Vagina (tissue), 2 donors: Measurements from ENCODE around the gene PTPRD. TPM values are rescaled to one million over a fixed set of nuclear protein-coding genes. Genes with fewer than 3 reads are reported as not detected.

ENCODE experiments used
- DNase-seq, 2 donors: peaks; one replicate each; pipeline ENCODE4 v3.0.0-alpha.2; 2017; ENCODE audit errors: extremely low spot score in 2 of 2
- H3K27ac ChIP-seq: fragments of 200-600 bp; sonication (generic); one replicate; pipeline ENCODE4 v1.5.1; 2019
- H3K27me3 ChIP-seq: fragments of 200-600 bp; sonication (generic); one replicate; pipeline ENCODE4 v1.5.1; 2019
- H3K36me3 ChIP-seq, 2 donors: fragments of 200-600 bp; sonication (generic); one replicate each; pipeline ENCODE4 v1.5.1; 2017 to 2019
- H3K4me1 ChIP-seq: fragments of 200-600 bp; sonication (generic); one replicate; pipeline ENCODE4 v1.5.1; 2019
- H3K4me3 ChIP-seq, 2 donors: fragments of 200-600 bp; sonication (generic); 1 replicate in 1 of 2; 2 replicates in 1 of 2; pipeline ENCODE4 v1.5.1; 2016 to 2019
- H3K9me3 ChIP-seq: fragments of 200-600 bp; sonication (generic); one replicate; pipeline ENCODE4 v1.5.1; 2019
- CTCF ChIP-seq, 3 experiments: fragments of 450-650 bp in 2 of 3; fragments of 200-600 bp in 1 of 3; sonication (generic) in 1 of 3; IDR thresholded peaks; one replicate each; pipeline ENCODE4 v1.5.1; 2017 to 2019; ENCODE audit warnings: antibody characterized with exemption in 3 of 3, mild to moderate bottlenecking in 2 of 3, moderate library complexity in 2 of 3
- POLR2A ChIP-seq, 2 donors: fragments of 450-650 bp; IDR thresholded peaks; one replicate each; pipeline ENCODE4 v1.6.1; 2017; ENCODE audit warnings: antibody characterized with exemption in 2 of 2, mild to moderate bottlenecking in 2 of 2, moderate library complexity in 2 of 2
- POLR2AphosphoS5 ChIP-seq, 2 donors: sonication (generic); formaldehyde crosslinking; IDR thresholded peaks; one replicate each; pipeline ENCODE4 v1.9.0; 2017; ENCODE audit warnings: antibody characterized with exemption in 2 of 2, mild to moderate bottlenecking in 2 of 2, low read depth in 1 of 2; ENCODE audit not compliant: insufficient read depth in 1 of 2
- intact Hi-C: fragments of 100-400 bp; cut with DNase I; formaldehyde crosslinking; loops from one replicate; pipeline ENCODE4 v1.15.1; 2023
- total RNA-seq: library from RNA; depleted of rRNA; stranded (reverse); fragments of >200 nt; gene quantifications from one replicate; pipeline ENCODE4 v1.2.3, GENCODE V29; 2016

The PTPRD gene
- total RNA-seq, 1 donor from 2014 or later: 10.3 TPM

DNA sequence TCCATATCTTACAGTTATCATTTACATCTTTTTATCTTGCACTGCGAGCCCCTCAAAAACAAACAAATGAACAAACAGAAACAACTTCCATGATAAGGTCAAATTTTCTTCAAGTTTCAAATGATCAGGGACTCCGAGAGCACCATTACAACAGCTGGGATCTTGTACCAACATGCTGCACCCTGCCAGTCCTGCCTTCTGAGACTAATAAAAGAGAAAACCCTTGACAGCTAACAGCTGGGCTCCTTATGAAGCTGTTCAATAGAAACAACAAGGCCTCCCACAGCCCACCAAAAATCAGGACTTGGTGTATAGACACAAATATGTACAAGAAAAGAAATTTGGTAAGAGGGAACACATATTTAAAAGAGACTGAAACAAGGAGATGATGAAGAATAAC lies 1828.0 kb downstream of the PTPRD start:
- intact Hi-C loops: no loop called here
- peak overlapping the region in 1 of 2 donors; percentile 3 for H3K4me3 ChIP-seq
- no peak for DNase-seq
- TF ChIP-seq POLR2AphosphoS5 (IDR thresholded peaks at IDR 0.05; ENCODE audit: insufficient read depth in 1 of 2, low read depth in 1 of 2) (no peak), POLR2A (IDR thresholded peaks at IDR 0.05) (no peak), CTCF (IDR thresholded peaks at IDR 0.05) (no peak)
- H3K27me3 ChIP-seq: no peaks in the 10 kb centered on the region
- no peaks in the 10 kb centered on the region for H3K9me3 ChIP-seq
- peaks cover 14% of the 10 kb centered on the region for H3K4me1 ChIP-seq
- no peaks in the 10 kb centered on the region for H3K36me3 ChIP-seq
- peak overlapping the region; percentile 7 for H3K27ac ChIP-seq

DNA sequence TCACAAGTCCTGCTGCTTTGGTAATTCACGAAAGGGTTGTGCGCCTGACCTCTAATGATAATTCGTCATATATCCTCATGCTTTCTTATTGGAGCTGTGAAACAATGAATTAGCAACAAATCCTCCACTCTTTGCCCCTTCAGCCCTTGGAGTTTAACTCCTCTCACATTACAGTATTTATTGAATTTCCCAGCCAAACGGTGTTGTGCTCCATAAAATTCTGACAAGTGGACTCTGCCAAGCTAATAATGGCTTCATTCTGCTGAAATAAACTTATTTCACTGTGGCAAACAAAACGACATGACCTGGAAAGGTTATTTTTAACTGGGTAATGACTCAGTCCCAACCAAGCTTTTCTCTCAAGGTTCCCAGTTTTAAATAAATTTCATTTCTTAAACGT lies 1828.9 kb downstream of the PTPRD start:
- Histone ChIP-seq H3K9me3 (no peaks in the 10 kb centered on the region), H3K4me1 (peaks cover 14% of the 10 kb centered on the region), H3K36me3 (no peaks in the 10 kb centered on the region), H3K27me3 (no peaks in the 10 kb centered on the region), H3K4me3 (no peak overlapping the region), H3K27ac (no peak overlapping the region)
- intact Hi-C loops: no loop called here
- no peak for DNase-seq
- TF ChIP-seq POLR2AphosphoS5 (IDR thresholded peaks at IDR 0.05; ENCODE audit: insufficient read depth in 1 of 2, low read depth in 1 of 2) (no peak), POLR2A (IDR thresholded peaks at IDR 0.05) (no peak), CTCF (IDR thresholded peaks at IDR 0.05) (no peak)

DNA sequence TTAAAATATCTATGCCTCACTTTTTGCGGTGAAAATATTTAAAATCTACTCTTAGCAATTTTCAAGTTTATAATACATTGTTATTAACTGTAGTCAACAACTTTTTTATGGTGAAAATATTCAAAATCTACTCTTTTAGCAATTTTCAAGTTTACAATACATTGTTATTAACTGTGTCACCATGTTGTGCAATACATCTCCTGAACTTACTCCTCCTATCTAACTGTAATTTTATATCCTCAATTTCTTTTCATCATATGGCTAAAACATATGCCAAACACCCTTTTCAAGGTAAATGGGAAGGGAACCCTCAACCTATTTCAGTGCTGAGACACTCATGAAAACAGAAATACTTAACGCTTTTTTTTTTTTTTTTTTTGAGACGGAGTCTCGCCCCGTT lies 1830.6 kb downstream of the PTPRD start:
- no peak for DNase-seq
- H3K36me3 ChIP-seq: no peaks in the 10 kb centered on the region
- intact Hi-C loops: no loop called here
- H3K27me3 ChIP-seq: no peaks in the 10 kb centered on the region
- H3K4me3 ChIP-seq: no peak overlapping the region
- TF ChIP-seq POLR2AphosphoS5 (IDR thresholded peaks at IDR 0.05; ENCODE audit: insufficient read depth in 1 of 2, low read depth in 1 of 2) (no peak), CTCF (IDR thresholded peaks at IDR 0.05) (no peak), POLR2A (IDR thresholded peaks at IDR 0.05) (no peak)
- no peak overlapping the region for H3K27ac ChIP-seq
- H3K9me3 ChIP-seq: no peaks in the 10 kb centered on the region
- peaks cover 14% of the 10 kb centered on the region for H3K4me1 ChIP-seq

DNA sequence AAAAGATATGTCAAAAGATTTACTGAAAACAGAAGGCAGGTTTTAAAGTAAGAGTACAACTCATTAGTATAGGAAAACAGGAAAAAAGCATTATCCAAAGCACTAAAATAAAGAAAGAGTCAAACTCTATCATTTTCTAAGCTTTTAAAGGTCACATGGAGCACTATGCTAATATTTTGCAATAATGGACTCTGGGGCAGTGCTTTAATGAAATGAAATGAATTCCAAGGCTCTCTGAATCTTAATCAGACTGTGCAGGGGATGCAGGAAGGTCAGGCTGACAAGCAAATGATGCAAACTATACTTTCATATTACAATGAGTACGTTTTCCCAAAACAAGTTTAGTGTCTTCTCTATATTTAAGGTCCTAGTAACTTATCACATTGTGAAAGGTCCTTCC lies 1831.3 kb downstream of the PTPRD start:
- Histone ChIP-seq H3K9me3 (no peaks in the 10 kb centered on the region), H3K27ac (no peak overlapping the region), H3K4me3 (no peak overlapping the region), H3K4me1 (peaks cover 14% of the 10 kb centered on the region), H3K36me3 (no peaks in the 10 kb centered on the region), H3K27me3 (no peaks in the 10 kb centered on the region)
- TF ChIP-seq POLR2A (IDR thresholded peaks at IDR 0.05) (no peak), CTCF (IDR thresholded peaks at IDR 0.05) (no peak), POLR2AphosphoS5 (IDR thresholded peaks at IDR 0.05; ENCODE audit: insufficient read depth in 1 of 2, low read depth in 1 of 2) (no peak)
- DNase-seq: no peak
- intact Hi-C loops: no loop called here

GRCh38 chr9:8780386-8780785 lies 1832.4 kb downstream of the PTPRD start:
- DNase-seq: no peak
- Histone ChIP-seq H3K36me3 (no peaks in the 10 kb centered on the region), H3K4me3 (no peak overlapping the region), H3K4me1 (peaks cover 9% of the 10 kb centered on the region), H3K27ac (no peak overlapping the region), H3K9me3 (no peaks in the 10 kb centered on the region), H3K27me3 (no peaks in the 10 kb centered on the region)
- TF ChIP-seq POLR2A (IDR thresholded peaks at IDR 0.05): no peak
- TF ChIP-seq POLR2AphosphoS5 (IDR thresholded peaks at IDR 0.05; ENCODE audit: insufficient read depth in 1 of 2, low read depth in 1 of 2): no peak
- TF ChIP-seq CTCF (IDR thresholded peaks at IDR 0.05): no peak
- intact Hi-C loops: no loop called here
